ENCODE measurements around the gene NTPCR.

DNA sequence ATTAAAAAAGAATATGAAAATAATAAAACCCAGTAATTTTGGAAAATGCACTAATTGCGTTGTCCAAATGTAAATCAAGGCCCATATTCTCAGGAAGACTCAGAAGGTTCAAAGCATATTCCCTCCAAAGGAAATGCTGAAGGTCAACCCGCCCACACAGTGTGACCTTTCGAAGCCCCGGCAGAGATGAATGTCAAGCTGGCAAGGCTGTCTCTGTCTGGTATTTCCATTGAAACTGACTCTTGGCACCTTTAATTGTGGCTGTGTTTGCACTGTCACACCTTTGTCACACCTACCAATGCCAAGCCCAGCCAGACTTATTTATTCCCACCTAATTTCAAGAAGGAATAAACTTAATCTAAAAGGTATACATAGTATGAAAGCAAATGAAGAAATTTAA lies 82.5 kb downstream of the NTPCR start:
- no peak for TF ChIP-seq EZH2 (IDR thresholded peaks at IDR 0.05; ENCODE audit: borderline replicate concordance, low read depth, low read length, severe bottlenecking)
- no peak for TF ChIP-seq CTCF (IDR thresholded peaks at IDR 0.05; ENCODE audit: borderline replicate concordance, extremely low read depth, low read length, poor library complexity, severe bottlenecking)

All from DND-41 (cell line).